Panc1 (cell line): Measurements from ENCODE around the gene WWOX.

Experiments
- POLR2AphosphoS5 ChIP-seq: IDR thresholded peaks from 2 replicates; pipeline ENCODE4 v1.6.1; 2012; ENCODE audit warnings: mild to moderate bottlenecking, low read depth, low read length, moderate library complexity
- REST ChIP-seq, 2 experiments: IDR thresholded peaks; 2 replicates each; pipeline ENCODE4 v1.6.1; 2011 to 2012; ENCODE audit warnings: low read depth in 2 of 2, control low read depth in 1 of 2, low read length in 1 of 2, mild to moderate bottlenecking in 1 of 2, moderate library complexity in 1 of 2; ENCODE audit not compliant: insufficient read depth in 1 of 2
- TF ChIP-seq, protein P1 (sequence below): fragments of 450-650 bp; IDR thresholded peaks from 2 replicates; pipeline ENCODE4 v1.5.1; 2017; ENCODE audit warnings: mild to moderate bottlenecking

DNA sequence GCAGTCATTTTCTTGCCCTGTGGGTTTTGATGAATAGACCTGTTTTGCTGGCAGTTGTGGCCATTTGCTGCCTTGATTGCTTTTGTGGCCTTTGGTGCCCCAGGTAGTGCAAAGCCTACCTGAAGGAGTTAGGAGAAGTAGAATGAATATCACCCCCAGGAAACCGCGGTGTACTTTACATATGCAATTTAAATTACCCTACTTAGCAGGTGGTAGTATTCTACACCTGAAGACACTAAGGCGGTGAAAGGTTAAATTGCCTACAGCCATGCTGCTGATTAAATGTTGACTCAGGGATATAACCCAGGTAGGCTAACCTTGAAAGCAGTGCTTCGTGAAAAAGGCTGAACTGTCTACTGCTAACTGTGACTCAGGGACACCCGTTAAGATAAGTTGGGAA lies 27.2 kb upstream of the WWOX start:
- TF ChIP-seq POLR2AphosphoS5 = no peak
- TF ChIP-seq, protein P1, sequence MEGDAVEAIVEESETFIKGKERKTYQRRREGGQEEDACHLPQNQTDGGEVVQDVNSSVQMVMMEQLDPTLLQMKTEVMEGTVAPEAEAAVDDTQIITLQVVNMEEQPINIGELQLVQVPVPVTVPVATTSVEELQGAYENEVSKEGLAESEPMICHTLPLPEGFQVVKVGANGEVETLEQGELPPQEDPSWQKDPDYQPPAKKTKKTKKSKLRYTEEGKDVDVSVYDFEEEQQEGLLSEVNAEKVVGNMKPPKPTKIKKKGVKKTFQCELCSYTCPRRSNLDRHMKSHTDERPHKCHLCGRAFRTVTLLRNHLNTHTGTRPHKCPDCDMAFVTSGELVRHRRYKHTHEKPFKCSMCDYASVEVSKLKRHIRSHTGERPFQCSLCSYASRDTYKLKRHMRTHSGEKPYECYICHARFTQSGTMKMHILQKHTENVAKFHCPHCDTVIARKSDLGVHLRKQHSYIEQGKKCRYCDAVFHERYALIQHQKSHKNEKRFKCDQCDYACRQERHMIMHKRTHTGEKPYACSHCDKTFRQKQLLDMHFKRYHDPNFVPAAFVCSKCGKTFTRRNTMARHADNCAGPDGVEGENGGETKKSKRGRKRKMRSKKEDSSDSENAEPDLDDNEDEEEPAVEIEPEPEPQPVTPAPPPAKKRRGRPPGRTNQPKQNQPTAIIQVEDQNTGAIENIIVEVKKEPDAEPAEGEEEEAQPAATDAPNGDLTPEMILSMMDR = no peak
- TF ChIP-seq REST (IDR thresholded peaks at IDR 0.05; ENCODE audit: insufficient read depth in 1 of 2, low read depth in 2 of 2, low read length in 1 of 2) = no peak
